Nephron (organoid): ENCODE measurements around the gene DNHD1.
A peak's percentile ranks its signal among the peaks of the same experiment; 100 is the strongest.

Experiments
- H3K27ac Mint-ChIP-seq, 3 experiments: 2 replicates each; pipeline ENCODE4 v1.8.0; 2020; ENCODE audit warnings: mixed read lengths in 3 of 3, mild to moderate bottlenecking in 2 of 3, moderate library complexity in 1 of 3
- H3K27me3 Mint-ChIP-seq: 2 replicates; pipeline ENCODE4 v1.8.0; 2021; ENCODE audit warnings: low read depth, mild to moderate bottlenecking, moderate library complexity, mixed read lengths
- H3K36me3 Mint-ChIP-seq: 2 replicates; pipeline ENCODE4 v1.8.0; 2020; ENCODE audit warnings: low read depth, mixed read lengths
- H3K4me1 Mint-ChIP-seq: 2 replicates; pipeline ENCODE4 v1.8.0; 2020; ENCODE audit warnings: mixed read lengths
- H3K4me3 Mint-ChIP-seq, 3 experiments: 2 replicates each; pipeline ENCODE4 v1.8.0; 2020; ENCODE audit warnings: mild to moderate bottlenecking in 3 of 3, mixed read lengths in 3 of 3, moderate library complexity in 2 of 3
- H3K9me3 Mint-ChIP-seq: 2 replicates; pipeline ENCODE4 v1.8.0; 2020; ENCODE audit warnings: mixed read lengths
- CTCF ChIP-seq, 3 experiments: fragments of 200-600 bp; sonication (generic); IDR thresholded peaks; one replicate each; pipeline ENCODE4 v1.5.0; 2021; ENCODE audit warnings: antibody characterized with exemption in 3 of 3; ENCODE audit not compliant: unreplicated experiment in 3 of 3

The DNHD1 gene

GRCh38 chr11:6601041-6601461 is 104.0 kb downstream of the DNHD1 start:
- Mint-ChIP-seq H3K4me1 (peaks cover 3% of the 10 kb centered on the region), H3K27me3 (no peaks in the 10 kb centered on the region), H3K4me3 (peak overlapping the region in 1 of 3 experiments; percentile 47), H3K9me3 (no peaks in the 10 kb centered on the region), H3K36me3 (peaks cover 32% of the 10 kb centered on the region), H3K27ac (no peak overlapping the region)
- TF ChIP-seq CTCF (IDR thresholded peaks at IDR 0.05; ENCODE audit: unreplicated experiment in 3 of 3): no peak

DNA sequence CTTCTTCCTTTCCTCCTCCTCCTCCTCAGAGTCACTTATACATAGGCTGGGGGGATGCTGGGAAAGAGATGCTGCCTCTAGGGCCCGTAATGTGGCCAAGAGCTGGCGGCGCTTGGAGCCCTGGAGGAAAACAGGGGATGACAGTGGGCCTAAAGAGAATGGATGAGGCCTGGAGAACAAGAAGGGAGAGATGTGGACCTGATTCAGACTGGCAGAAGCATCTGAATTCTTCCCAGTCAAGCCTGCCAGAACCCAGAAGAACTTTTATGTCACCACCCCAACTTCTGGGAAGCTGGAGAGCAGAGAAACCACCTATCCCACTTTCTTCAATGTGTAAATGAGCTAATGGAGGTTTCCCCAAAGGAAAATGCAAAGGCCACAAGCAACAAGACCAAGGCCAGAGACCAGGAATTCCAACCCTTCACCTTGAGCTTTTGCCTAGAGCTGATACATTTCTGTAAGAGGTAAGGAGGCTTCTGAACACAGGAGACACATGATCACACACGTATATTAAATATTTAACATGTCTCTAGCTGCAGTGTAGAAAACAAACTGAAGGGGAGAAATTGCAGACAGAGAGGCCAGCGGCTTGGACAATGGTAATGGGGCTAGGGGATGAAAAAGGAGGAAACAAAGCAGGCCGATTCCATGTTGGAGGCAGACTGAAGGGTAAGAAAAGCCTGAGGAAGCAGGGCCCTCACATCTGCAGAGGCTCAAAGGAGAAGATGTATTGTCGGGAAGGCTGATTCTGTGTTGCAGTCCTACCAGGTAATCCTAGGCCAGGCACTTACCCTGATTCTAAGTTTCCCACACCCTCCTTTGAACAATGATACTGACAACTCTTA is 105.2 kb downstream of the DNHD1 start:
- Mint-ChIP-seq H3K4me3 (no peak overlapping the region), H3K4me1 (peaks cover 16% of the 10 kb centered on the region)
- TF ChIP-seq CTCF (IDR thresholded peaks at IDR 0.05; ENCODE audit: unreplicated experiment in 3 of 3): no peak

DNA sequence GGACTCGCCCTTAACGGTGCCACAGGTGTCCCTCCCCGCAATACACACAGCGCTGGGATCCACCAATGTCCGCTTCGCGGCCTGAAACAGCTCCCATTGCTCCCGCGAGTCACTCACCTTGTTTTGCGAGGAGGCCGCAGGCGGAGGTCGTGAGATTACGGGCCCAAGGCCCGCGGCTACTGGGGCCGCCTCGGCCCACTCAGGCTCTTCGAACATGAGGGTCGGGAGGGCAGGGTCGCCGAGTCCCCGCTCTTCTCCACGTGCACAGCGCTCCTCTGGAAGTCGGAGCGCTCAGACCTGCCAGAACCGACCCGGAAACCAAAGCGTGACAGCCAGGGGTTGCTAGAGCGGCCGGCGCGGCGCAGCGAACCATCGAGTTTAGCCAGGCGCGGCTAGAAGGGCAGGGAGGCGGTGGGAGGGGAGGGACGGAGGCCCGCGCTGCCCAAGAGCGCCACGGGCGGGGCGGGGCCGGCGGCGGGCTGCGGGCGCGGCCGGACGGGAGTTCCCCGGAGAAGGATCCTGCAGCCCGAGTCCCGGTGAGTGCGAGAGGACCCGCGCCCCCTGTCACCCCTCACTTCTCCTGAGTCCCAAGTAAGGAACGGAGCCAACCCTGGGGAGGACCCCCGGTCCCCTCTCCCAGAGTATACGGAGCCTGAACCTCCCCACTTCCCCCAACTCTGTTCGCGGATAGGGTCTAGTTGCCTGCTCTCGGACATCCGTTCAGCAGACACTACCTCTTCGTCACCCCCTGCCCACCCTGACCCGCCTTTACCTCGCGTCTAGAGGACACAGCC is 106.4 kb downstream of the DNHD1 start, which contains the start of the genes ILK and RRP8:
TSS of gene ILK (plus strand) at position 488 of the 794 bp plus-strand sequence. CDS start 498 bp downstream, outside the sequence.
TSS of gene RRP8 (minus strand) at position 330 of the 794 bp plus-strand sequence. CDS start at position 216, 114 bp downstream.
- Mint-ChIP-seq H3K4me1 (peaks cover 20% of the 10 kb centered on the region), H3K36me3 (peaks cover 25% of the 10 kb centered on the region), H3K27ac (no peak within 1 kb of the TSS), H3K9me3 (no peaks in the 10 kb centered on the region), H3K4me3 (no peak within 1 kb of the TSS), H3K27me3 (no peaks in the 10 kb centered on the region)
- peak in 2 of 3 experiments; percentile 9 to 20 for TF ChIP-seq CTCF (IDR thresholded peaks at IDR 0.05; ENCODE audit: unreplicated experiment in 3 of 3)

More for the DNA sequence above, 105.2 kb downstream of the DNHD1 start:
- Mint-ChIP-seq H3K27me3 (no peaks in the 10 kb centered on the region), H3K9me3 (no peaks in the 10 kb centered on the region), H3K36me3 (peaks cover 29% of the 10 kb centered on the region), H3K27ac (no peak overlapping the region)

DNA sequence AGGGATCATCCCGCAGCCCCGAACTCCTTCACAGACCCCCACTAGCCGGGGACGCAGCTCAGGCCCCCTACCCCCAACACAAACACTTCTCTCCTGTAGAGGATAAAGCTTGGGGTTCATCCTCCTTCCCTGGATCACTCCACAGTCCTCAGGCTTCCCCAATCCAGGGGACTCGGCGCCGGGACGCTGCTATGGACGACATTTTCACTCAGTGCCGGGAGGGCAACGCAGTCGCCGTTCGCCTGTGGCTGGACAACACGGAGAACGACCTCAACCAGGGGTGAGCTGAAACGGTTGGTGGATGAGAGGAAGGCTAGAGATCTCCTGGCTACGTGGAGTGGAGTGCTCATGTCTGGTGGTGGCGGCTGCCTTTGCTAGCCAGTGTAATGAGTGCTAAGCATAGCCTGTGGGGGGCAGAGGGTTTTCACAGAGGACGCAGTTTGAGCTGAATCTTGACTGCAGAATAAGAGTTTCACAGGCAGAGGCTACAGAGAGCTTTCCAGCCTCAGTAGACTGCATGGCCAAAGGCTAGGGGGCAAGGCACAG is 107.1 kb downstream of the DNHD1 start:
- Mint-ChIP-seq H3K9me3 (no peaks in the 10 kb centered on the region), H3K4me3 (no peak overlapping the region), H3K4me1 (peaks cover 20% of the 10 kb centered on the region), H3K27ac (no peak overlapping the region), H3K27me3 (no peaks in the 10 kb centered on the region), H3K36me3 (peaks cover 26% of the 10 kb centered on the region)
- no peak for TF ChIP-seq CTCF (IDR thresholded peaks at IDR 0.05; ENCODE audit: unreplicated experiment in 3 of 3)

DNA sequence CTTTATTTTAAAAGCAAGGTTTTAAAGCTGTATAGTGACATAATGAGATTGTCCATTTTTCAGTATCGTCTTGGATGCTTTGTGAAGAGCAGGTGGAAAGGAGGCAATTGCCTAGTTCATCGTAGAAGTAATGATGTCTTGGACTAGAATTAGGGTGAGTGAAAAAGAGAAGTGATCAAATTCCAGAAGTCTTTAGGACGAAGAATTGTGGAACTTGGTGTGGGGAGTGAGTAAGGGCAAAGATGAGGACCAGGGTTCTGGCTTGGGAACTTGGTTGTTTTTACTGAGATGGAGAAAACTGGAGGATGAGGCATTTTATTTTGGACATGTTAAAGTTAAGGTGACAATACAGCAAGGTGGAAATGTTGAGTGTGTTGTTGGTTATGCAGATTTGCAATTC is 107.7 kb downstream of the DNHD1 start:
- Mint-ChIP-seq H3K27ac (no peak overlapping the region), H3K27me3 (no peaks in the 10 kb centered on the region), H3K36me3 (peaks cover 26% of the 10 kb centered on the region), H3K4me3 (no peak overlapping the region), H3K4me1 (peaks cover 20% of the 10 kb centered on the region), H3K9me3 (no peaks in the 10 kb centered on the region)
- TF ChIP-seq CTCF (IDR thresholded peaks at IDR 0.05; ENCODE audit: unreplicated experiment in 3 of 3): no peak
